ENCODE data around the gene RASGRP4.
A peak's percentile ranks its signal among the peaks of the same experiment; 100 is the strongest.
"Not testable (repeated sequence)": the region's sequence is repeated elsewhere in the genome, so short reads cannot be mapped to it uniquely, and the experiment has no call there.

RASGRP4 gene

GRCh38 chr19:38367041-38367440 lies 59.0 kb downstream of the RASGRP4 start:
- DNase-seq, result no peak

GRCh38 chr19:38362946-38363688 lies 62.9 kb downstream of the RASGRP4 start:
- not testable (repeated sequence) for DNase-seq

GRCh38 chr19:38362076-38362945 lies 63.7 kb downstream of the RASGRP4 start:
- DNase-seq, result peak; percentile 90

GRCh38 chr19:38361633-38362075 lies 64.4 kb downstream of the RASGRP4 start:
- peak; percentile 95 for DNase-seq

- DNase-seq, result peak; percentile 59
Observed at GRCh38 chr19:38360839-38361631, 65.0 kb downstream of the RASGRP4 start.

GRCh38 chr19:38360351-38360750 lies 65.7 kb downstream of the RASGRP4 start:
- DNase-seq, result peak; percentile 71

- DNase-seq, result no peak
Observed at GRCh38 chr19:38359242-38360021, 66.6 kb downstream of the RASGRP4 start.

Data from NCI-H146 (cell line).